A673 (cell line): Measurements from ENCODE around the gene RNF13.

Experiments
- EZH2 ChIP-seq: fragments of 200-600 bp; sonication (generic); IDR thresholded peaks from 2 replicates; pipeline ENCODE4 v1.6.1; 2017; ENCODE audit warnings: borderline replicate concordance, low read depth, mild to moderate bottlenecking, mixed read lengths, antibody characterized with exemption, low read length; ENCODE audit not compliant: poor library complexity, severe bottlenecking
- TF ChIP-seq, protein P1 (sequence below): fragments of 300-800, 200-600 bp; sonication (generic); conservative IDR thresholded peaks from 2 replicates; pipeline ENCODE4 v1.5.1; 2017; ENCODE audit warnings: low read depth, mild to moderate bottlenecking, antibody characterized with exemption, low read length, moderate library complexity, mixed read lengths

- TF ChIP-seq, protein P1, sequence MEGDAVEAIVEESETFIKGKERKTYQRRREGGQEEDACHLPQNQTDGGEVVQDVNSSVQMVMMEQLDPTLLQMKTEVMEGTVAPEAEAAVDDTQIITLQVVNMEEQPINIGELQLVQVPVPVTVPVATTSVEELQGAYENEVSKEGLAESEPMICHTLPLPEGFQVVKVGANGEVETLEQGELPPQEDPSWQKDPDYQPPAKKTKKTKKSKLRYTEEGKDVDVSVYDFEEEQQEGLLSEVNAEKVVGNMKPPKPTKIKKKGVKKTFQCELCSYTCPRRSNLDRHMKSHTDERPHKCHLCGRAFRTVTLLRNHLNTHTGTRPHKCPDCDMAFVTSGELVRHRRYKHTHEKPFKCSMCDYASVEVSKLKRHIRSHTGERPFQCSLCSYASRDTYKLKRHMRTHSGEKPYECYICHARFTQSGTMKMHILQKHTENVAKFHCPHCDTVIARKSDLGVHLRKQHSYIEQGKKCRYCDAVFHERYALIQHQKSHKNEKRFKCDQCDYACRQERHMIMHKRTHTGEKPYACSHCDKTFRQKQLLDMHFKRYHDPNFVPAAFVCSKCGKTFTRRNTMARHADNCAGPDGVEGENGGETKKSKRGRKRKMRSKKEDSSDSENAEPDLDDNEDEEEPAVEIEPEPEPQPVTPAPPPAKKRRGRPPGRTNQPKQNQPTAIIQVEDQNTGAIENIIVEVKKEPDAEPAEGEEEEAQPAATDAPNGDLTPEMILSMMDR: no peak
- TF ChIP-seq EZH2: no peak
Observed at GRCh38 chr3:149919509-149919908, 106.5 kb downstream of the RNF13 start.
